DOHH2 (cell line): ENCODE results near the gene CAPN14.

Experiments used
- H3F3A ChIP-seq: fragments of 200-600 bp; sonication (generic), shearing (Covaris generic); 2 replicates; pipeline ENCODE4 v1.6.0; 2016; ENCODE audit warnings: antibody characterized with exemption, mild to moderate bottlenecking; ENCODE audit not compliant: control insufficient read depth, insufficient read depth
- H3K27ac ChIP-seq: fragments of 200-600 bp; sonication (generic); 2 replicates; pipeline ENCODE4 v1.5.1; 2014; ENCODE audit warnings: low read depth, mild to moderate bottlenecking, low read length, moderate library complexity
- H3K27me3 ChIP-seq: fragments of 200-600 bp; sonication (generic); 2 replicates; pipeline ENCODE4 v1.6.1; 2014; ENCODE audit warnings: mild to moderate bottlenecking, low read length, mixed read lengths; ENCODE audit not compliant: control insufficient read depth
- H3K36me3 ChIP-seq: fragments of 200-600 bp; sonication (generic); 2 replicates; pipeline ENCODE4 v1.6.1; 2014; ENCODE audit warnings: mild to moderate bottlenecking, low read length, moderate library complexity, mixed read lengths; ENCODE audit not compliant: control insufficient read depth
- H3K4me1 ChIP-seq: fragments of 200-600 bp; sonication (generic); 2 replicates; pipeline ENCODE4 v1.6.1; 2014; ENCODE audit warnings: mild to moderate bottlenecking, low read length, mixed read lengths; ENCODE audit not compliant: control insufficient read depth
- H3K4me2 ChIP-seq: fragments of 200-600 bp; sonication (generic); 2 replicates; pipeline ENCODE4 v1.6.0; 2014; ENCODE audit warnings: mild to moderate bottlenecking, low read length, moderate library complexity
- H3K4me3 ChIP-seq: fragments of 200-600 bp; sonication (generic); 2 replicates; pipeline ENCODE4 v1.5.1; 2014; ENCODE audit warnings: mild to moderate bottlenecking, low read length, mixed read lengths
- H3K79me2 ChIP-seq: fragments of 200-600 bp; sonication (generic); 2 replicates; pipeline ENCODE4 v1.6.1; 2014; ENCODE audit warnings: mild to moderate bottlenecking, low read length, mixed read lengths; ENCODE audit not compliant: control insufficient read depth
- H3K9me2 ChIP-seq: fragments of 200-600 bp; sonication (generic); replicated peaks from 2 replicates; pipeline ENCODE4 v1.6.1; 2014; ENCODE audit warnings: mild to moderate bottlenecking, low read length, mixed read lengths; ENCODE audit not compliant: control insufficient read depth
- H3K9me3 ChIP-seq: fragments of 200-600 bp; sonication (generic); 2 replicates; pipeline ENCODE4 v1.6.1; 2014; ENCODE audit warnings: antibody characterized with exemption, low read length, mixed read lengths; ENCODE audit not compliant: control insufficient read depth, insufficient read depth
- H4K20me1 ChIP-seq: fragments of 200-600 bp; sonication (generic); 2 replicates; pipeline ENCODE4 v1.6.0; 2014; ENCODE audit warnings: low read depth, mild to moderate bottlenecking, antibody characterized with exemption, low read length, moderate library complexity; ENCODE audit not compliant: control insufficient read depth, insufficient read depth
- EZH2phosphoT487 ChIP-seq: fragments of 200-600 bp; sonication (generic); IDR thresholded peaks from 2 replicates; pipeline ENCODE4 v1.6.1; 2017; ENCODE audit warnings: borderline replicate concordance, mild to moderate bottlenecking, antibody characterized with exemption, low read length, moderate library complexity, mixed read lengths
- TF ChIP-seq, protein P1 (sequence below): fragments of 200-600 bp; sonication (generic); IDR thresholded peaks from one replicate; pipeline ENCODE4 v1.5.1; 2014; ENCODE audit warnings: antibody characterized with exemption, mild to moderate bottlenecking, low read depth, low read length; ENCODE audit not compliant: poor library complexity, severe bottlenecking

The CAPN14 gene, protein sequence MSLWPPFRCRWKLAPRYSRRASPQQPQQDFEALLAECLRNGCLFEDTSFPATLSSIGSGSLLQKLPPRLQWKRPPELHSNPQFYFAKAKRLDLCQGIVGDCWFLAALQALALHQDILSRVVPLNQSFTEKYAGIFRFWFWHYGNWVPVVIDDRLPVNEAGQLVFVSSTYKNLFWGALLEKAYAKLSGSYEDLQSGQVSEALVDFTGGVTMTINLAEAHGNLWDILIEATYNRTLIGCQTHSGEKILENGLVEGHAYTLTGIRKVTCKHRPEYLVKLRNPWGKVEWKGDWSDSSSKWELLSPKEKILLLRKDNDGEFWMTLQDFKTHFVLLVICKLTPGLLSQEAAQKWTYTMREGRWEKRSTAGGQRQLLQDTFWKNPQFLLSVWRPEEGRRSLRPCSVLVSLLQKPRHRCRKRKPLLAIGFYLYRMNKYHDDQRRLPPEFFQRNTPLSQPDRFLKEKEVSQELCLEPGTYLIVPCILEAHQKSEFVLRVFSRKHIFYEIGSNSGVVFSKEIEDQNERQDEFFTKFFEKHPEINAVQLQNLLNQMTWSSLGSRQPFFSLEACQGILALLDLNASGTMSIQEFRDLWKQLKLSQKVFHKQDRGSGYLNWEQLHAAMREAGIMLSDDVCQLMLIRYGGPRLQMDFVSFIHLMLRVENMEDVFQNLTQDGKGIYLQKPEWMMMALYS

DNA sequence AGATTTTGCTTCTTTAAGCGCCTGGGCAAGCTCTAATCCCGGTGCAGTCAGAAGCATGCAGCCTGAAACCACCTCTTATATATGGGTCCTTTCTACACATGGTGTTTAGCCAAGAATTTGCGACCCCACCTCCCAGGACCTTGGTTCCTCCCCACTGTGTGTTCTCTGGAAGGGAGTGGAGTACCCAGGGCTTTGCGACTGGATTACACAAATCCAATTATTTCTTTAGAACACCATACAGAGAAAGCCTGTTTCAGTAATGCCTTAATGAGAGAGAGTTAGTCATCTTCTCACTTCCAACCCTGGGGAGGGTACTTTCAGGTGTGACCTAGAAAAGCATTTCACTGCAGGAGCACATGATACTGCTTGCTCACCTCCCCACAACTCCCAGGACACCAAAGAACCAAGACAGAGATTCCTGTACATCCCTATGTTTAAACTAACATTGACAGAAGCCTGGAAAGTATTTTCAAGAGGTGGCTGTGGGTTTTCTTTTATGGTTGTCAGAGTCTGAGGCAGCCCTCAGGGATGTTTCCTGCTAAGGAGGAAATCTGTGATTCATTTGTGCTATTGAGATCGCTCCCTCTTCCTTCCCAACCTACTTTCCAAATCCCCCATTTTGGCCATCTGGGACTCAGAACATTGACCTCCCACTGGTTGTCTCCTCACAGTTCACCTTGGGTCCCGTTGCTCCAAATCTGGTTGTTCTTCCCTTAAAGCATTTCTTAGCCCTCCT is at the start of gene CAPN14:
CAPN14 (minus strand) TSS at position 51 of the 736 bp plus-strand sequence. CDS start 12,068 bp downstream, outside the sequence.
- H3K4me2 ChIP-seq, result no peak within 1 kb of the TSS
- H3K36me3 ChIP-seq, result no peaks in the 10 kb centered on the region
- TF ChIP-seq EZH2phosphoT487, result no peak
- TF ChIP-seq, protein P1, sequence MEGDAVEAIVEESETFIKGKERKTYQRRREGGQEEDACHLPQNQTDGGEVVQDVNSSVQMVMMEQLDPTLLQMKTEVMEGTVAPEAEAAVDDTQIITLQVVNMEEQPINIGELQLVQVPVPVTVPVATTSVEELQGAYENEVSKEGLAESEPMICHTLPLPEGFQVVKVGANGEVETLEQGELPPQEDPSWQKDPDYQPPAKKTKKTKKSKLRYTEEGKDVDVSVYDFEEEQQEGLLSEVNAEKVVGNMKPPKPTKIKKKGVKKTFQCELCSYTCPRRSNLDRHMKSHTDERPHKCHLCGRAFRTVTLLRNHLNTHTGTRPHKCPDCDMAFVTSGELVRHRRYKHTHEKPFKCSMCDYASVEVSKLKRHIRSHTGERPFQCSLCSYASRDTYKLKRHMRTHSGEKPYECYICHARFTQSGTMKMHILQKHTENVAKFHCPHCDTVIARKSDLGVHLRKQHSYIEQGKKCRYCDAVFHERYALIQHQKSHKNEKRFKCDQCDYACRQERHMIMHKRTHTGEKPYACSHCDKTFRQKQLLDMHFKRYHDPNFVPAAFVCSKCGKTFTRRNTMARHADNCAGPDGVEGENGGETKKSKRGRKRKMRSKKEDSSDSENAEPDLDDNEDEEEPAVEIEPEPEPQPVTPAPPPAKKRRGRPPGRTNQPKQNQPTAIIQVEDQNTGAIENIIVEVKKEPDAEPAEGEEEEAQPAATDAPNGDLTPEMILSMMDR, result no peak
- H3K4me3 ChIP-seq, result no peak within 1 kb of the TSS
- H3K9me3 ChIP-seq, result no peaks in the 10 kb centered on the region
- H3K79me2 ChIP-seq, result no peaks in the 10 kb centered on the region
- H3K4me1 ChIP-seq, result peaks cover 73% of the 10 kb centered on the region
- H3K27ac ChIP-seq, result no peak within 1 kb of the TSS
- no peaks in the 10 kb centered on the region for H3K9me2 ChIP-seq
- peaks cover 4% of the 10 kb centered on the region; the same call in 1 of the 2 replicates for H3F3A ChIP-seq
- H3K27me3 ChIP-seq, result peaks cover 6% of the 10 kb centered on the region
- no peaks in the 10 kb centered on the region for H4K20me1 ChIP-seq

DNA sequence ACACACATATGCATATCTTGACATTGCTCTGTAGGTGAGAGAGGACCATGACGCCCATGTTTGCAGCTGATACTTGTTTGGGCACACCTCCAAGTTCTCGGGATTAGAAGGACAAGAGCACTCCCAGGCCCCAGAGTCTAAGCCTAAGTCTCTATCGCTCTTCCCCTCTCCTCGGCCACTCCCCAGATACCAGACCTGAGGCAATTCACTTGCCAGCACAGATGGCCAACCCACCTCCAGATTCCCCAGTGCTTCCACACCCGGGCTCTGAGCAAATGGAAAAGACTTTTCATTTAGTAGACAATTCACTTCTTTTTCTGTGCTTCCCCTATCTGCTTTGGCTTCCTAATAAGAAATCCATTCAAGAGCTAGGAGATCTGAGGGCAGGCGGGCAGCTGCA is 49.5 kb upstream of the CAPN14 start:
- Histone ChIP-seq H3K4me3 (no peak overlapping the region), H4K20me1 (no peaks in the 10 kb centered on the region), H3K9me3 (no peaks in the 10 kb centered on the region), H3K4me1 (no peaks in the 10 kb centered on the region), H3K27me3 (no peaks in the 10 kb centered on the region), H3F3A (no peaks in the 10 kb centered on the region), H3K27ac (no peak overlapping the region), H3K9me2 (no peaks in the 10 kb centered on the region), H3K4me2 (no peak overlapping the region), H3K36me3 (no peaks in the 10 kb centered on the region), H3K79me2 (no peaks in the 10 kb centered on the region)
- no peak for TF ChIP-seq EZH2phosphoT487
- TF ChIP-seq, protein P1, result no peak

DNA sequence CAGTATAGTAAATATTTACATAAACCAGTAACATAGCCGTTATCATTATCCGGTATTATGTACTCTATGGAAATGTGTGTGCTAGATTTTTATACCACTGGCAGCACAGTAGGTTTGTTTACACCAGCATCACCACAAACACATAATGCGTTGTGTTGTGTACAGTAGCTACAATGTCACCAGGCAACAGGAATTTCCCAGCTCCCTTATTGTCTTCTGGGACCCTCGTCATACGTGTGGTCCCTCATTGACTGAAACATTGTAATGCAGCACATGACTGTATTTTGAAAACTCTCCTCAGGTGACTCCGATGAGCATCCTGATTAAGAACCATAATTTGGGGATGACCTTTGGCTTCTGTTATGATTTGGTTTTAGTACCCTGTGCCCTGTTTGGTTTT is 47.9 kb upstream of the CAPN14 start:
- no peaks in the 10 kb centered on the region for H3K36me3 ChIP-seq
- H3K4me3 ChIP-seq, result no peak overlapping the region
- no peak overlapping the region for H3K4me2 ChIP-seq
- H3K27me3 ChIP-seq, result no peaks in the 10 kb centered on the region
- no peaks in the 10 kb centered on the region for H3K79me2 ChIP-seq
- no peaks in the 10 kb centered on the region for H3K4me1 ChIP-seq
- no peaks in the 10 kb centered on the region for H4K20me1 ChIP-seq
- no peak for TF ChIP-seq EZH2phosphoT487
- TF ChIP-seq, protein P1, result no peak
- H3K9me2 ChIP-seq, result no peaks in the 10 kb centered on the region
- no peak overlapping the region for H3K27ac ChIP-seq
- no peaks in the 10 kb centered on the region for H3F3A ChIP-seq
- H3K9me3 ChIP-seq, result no peaks in the 10 kb centered on the region
